NCI-H1092 treated with DMSO at 0.1 percent for 48 hours (cell line): ENCODE results near the gene MPC1.

ENCODE experiments used
- DNase-seq: peaks from one replicate; lab custom pipeline; 2025; lab: John Stamatoyannopoulos, UW

The MPC1 gene

DNA sequence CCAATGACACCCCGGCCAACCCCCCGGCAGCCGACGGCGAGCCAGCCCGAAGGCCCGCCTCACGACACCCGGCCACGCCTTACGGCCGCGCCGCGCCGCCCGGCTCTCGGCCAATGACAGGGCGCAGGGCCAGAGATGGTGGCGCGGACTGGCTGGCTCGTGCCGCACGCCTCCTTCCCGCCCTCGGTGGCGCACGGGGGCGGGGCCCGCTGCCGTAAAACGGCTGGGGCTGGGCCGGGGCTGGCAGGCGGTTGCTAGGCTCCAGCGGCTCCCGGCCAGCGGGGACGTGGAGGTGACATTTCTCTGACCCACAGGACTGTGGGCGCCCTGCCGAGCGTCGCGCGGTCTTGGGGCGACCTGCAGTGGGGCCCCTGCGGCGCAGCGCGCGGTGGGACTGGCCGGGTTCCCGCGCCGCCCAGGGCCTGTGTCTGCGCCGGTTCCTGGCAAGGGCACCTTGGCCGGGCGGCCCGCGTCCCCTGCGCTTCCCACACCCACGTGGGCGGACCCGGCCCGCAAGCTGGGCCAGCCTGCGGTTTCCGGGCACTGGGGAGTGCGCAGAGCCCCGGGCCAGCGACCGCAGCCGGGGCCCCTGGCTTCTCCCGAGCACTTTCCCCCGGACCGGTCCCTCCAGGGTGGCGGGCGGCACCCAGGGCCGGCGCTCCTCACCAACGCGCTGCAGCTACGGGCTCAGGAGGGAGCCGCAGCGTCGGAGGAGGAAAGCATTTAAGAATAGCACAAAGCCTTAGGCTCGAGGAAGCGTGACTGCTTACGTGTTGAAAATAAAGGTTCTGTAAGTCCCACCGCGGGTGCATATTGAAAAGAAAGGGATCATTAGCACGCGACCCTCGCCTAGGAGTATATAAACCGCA is at the start of gene MPC1:
TSS of gene MPC1 (minus strand) at position 8 of the 869 bp plus-strand sequence. CDS start 64 bp downstream, outside the sequence.
- DNase-seq = peak; percentile 98

- no peak for DNase-seq
Measured at GRCh38 chr6:166430269-166430668, 47.5 kb upstream of the MPC1 start.

DNA sequence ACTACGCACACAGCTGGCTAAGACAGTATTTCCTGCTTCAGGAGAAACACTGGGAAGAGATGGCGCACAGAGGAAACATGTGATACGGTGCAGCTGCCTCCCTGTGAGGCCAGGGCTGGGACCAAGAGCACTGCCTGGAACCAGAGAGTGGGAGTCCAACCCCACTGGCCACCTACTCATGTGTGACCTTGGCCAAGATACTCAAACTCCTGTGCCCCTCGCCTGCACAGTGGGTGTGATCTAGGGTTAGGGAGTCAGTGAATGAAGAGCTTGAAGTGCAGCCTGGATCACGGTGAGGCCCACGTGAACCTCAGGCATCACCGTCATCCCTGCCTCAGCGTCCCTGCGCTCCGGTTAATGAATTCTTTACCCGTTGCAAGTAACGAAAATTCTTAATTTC is 41.7 kb upstream of the MPC1 start:
- DNase-seq = no peak

GRCh38 chr6:166423781-166424180 is 41.0 kb upstream of the MPC1 start:
- no peak for DNase-seq

DNA sequence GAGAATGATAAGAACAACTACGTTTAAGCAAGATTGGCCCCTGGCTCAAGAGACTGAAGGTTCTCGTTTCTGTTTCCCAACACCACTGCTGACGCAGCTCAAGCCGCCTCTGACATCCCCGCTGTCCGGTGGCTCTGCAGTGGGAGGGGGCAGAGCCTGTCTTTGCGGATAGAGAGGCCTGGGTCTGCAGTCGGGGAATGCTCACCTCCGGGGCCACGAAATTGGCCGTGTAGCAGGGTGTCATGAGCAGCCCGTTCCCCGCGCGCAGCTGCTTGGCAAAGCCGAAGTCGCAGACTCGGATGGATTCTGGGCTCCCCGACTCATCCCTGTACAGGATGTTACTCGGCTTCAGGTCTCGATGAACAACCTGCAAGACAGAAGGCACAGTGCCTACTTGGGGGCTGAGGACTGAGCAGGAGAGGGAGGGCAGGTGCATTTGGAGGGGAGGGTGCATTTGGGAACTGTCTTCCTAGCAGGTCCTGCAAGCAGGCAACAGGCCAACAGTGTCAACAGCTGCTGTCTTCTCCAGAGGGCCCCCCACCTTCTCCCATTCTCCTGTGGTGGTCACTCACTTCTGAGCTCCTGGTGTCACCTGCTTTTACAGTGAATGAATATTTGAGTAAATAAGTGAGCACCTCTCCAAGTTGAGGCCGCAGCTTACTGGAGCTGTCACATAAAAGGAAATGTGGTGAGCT is 40.5 kb upstream of the MPC1 start:
- no peak for DNase-seq

- no peak for DNase-seq
Measured at GRCh38 chr6:166422201-166422940, 39.6 kb upstream of the MPC1 start.

DNA sequence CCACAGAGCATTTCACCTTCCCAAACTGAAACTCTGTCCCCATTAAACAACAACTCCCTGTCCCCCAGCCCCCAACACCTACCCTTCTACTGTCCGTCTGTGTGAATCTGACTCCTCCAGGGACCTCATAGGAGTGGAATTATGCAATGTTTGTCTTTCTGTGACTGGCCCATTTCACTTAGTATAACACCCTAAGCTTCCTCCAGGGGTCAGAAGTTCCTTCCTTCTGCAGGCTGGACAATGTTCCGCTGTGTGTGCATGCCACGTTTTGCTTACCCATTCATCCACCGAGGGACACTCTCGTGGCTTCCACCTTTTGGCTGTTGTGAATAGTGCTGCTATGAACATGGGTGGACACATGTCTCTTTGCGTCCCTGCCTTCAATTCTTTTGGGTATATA is 37.6 kb upstream of the MPC1 start:
- DNase-seq = no peak

DNA sequence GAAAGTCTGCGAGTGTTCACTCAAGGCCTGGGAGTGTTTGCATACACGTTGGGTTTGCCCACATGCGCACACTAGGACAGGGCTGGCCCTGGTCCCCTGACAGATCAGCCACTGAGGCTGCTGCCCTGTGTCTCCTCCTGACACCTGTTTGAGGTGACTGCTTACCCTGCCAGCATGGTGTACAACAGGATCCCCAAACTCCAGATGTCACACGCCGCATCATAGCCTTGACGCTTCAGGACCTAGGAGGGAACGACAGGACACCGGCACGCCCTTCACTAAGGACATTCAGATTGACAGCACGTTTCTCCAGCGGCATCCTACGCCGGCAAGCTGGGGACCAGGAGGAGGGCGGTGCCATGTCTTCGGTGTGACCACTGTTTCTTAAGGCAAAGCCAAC is 37.0 kb upstream of the MPC1 start:
- no peak for DNase-seq

- DNase-seq = no peak
Measured at GRCh38 chr6:166419286-166419685, 36.5 kb upstream of the MPC1 start.

DNA sequence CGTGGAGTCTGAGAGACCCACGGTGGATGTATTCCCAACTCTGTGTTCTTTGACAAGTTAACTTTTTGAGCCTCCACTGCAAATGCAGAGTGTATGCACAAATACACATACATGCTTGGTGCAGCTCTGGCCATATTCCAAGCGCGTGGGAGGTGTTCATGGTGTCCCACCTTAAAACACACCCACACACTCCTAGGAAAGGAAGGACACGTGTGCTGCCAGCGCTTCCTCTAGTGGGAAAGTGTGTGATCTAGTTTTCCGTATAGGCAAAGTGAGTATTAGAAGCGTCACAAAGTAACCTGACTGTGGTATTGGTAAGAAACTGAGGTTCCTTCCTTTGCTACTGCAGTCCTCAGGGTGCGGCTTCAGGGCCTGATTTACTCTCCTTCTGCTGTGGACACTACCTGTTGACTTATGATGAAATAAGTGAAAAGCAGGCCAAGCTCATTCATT is 36.0 kb upstream of the MPC1 start:
- no peak for DNase-seq

DNA sequence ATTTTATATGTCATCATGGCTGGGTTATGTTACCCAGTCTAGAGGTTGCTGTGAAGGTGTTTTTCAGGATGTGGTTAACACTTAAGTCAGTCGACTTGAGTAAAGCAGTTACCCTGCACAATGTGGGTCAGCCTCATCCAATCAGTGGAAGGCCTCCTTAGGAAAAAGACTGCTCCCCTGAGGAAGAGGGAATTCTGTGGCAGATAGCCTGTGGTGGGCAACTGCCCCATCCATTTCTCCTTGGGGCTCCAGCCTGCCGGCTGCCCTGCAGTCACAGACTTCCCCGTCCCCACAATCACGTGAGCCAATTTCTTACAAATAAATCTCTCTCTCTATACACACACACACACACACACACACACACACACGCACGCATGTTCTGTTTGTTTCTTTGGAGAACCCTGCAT is 34.5 kb upstream of the MPC1 start:
- no peak for DNase-seq

- no peak for DNase-seq
Measured at GRCh38 chr6:166415833-166416347, 33.1 kb upstream of the MPC1 start.

GRCh38 chr6:166415306-166415705 is 32.6 kb upstream of the MPC1 start:
- no peak for DNase-seq

DNA sequence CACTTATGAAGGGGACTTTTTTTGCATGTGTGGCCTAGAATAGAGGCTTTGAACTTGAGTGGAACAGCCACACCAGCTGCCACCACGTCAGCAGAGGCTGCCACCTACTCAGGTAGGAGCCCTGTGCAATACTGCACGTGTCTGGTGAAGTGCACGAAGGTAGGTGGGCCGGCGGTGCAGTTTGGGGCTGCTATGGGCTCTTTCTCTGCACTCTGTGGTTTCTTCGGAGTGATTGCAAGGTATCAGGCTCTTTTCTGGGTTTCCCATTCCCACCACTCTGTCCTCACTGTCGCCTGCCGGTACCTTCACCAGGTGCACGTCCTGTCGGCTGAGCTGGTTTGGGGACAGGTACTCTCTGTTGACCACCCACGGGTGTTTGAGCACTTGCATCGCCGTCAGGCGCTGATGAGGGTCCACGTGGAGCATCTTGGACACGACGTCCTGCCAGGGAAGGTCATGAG is 30.8 kb upstream of the MPC1 start:
- no peak for DNase-seq

DNA sequence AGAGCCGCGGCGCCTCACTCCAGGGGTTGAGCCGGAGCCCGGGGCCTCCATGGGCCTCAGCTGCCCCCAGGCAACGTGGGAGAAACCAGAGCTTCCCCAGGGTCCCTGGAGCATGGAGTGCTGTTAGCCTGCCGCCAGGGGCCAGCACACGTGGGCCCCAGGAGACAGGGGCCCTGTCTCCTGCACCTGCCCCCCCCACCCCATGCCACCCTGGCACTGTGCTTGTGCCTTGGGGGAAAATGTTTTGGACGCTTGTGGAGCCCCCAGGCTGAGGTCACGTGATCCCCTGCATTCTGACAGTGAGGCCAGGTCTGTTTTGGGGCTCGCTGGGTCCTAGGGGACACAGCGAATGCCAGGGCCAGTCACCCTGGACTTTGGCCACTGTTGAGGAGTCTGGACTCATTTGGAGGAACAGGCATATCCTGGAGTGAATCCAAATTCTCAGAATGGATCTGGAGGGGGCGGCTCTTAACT is 30.2 kb upstream of the MPC1 start:
- DNase-seq = no peak

- DNase-seq = no peak
Measured at GRCh38 chr6:166412156-166412910, 29.6 kb upstream of the MPC1 start.

DNA sequence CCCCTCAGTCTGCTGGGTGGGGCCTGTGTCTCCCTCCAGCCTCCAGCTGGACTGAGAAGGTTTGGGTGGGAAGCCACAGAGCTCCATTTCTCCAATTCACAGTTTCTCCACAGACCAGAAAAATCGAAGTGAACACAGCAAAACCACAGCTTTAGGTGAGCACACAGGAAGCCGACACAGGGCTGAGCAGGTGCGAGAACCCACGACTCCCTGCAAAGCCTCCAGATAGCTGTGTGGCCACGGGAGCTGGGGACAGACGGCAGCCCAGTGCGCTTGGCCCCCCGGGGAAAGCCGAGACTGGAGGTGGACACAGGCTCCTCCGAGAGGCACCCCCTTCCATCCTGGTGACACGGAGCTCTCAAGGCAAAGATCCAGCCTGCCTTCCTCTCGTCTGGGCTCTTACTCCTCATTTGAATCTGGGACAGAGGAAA is 29.0 kb upstream of the MPC1 start:
- DNase-seq = no peak

GRCh38 chr6:166411271-166411670 is 28.5 kb upstream of the MPC1 start:
- no peak for DNase-seq

GRCh38 chr6:166410426-166410935 is 27.7 kb upstream of the MPC1 start:
- no peak for DNase-seq

GRCh38 chr6:166408936-166409755 is 26.4 kb upstream of the MPC1 start:
- DNase-seq = no peak
